K562 (cell line): ENCODE results near the gene NMNAT2. TPM values are rescaled to one million over a fixed set of nuclear protein-coding genes. Genes with fewer than 3 reads are reported as not detected.

Experiments used
- ATAC-seq: fragments of 200-7000 bp; cut with Tn5 transposase; 3 replicates; pipeline ENCODE4 v1.9.1; 2020; ENCODE audit warnings: moderate library complexity
- BruUV-seq: library from RNA; stranded (reverse); fragments of 400-500 nt; replicated peaks from 2 replicates; lab custom pipeline; 2021; lab: Mats Ljungman, UMichigan
- CTCF ChIA-PET: fragments of 300-600 bp; formaldehyde crosslinking; extraction: SDS; loops from one replicate; lab custom pipeline; 2021; ENCODE audit warnings: low intra/inter-chr PET ratio; lab: Yijun Ruan, JAX
- POLR2A ChIA-PET: fragments of 300-600, 350-650 bp; sonication (Branson Sonifier 250); formaldehyde crosslinking; extraction: SDS; loops from one replicate; lab custom pipeline; 2021; ENCODE audit warnings: antibody characterized with exemption, inconsistent platforms; lab: Yijun Ruan, JAX
- DNase-seq, 4 experiments: peaks; one replicate each; pipeline versions ENCODE4 v3.0.0 to v3.0.0-alpha.2; 2011 to 2018; ENCODE audit warnings: low spot score in 3 of 4, mixed read lengths in 3 of 4; ENCODE audit errors: extremely low read depth in 1 of 4
- FAIRE-seq: peaks from 2 replicates; lab custom pipeline; 2011; peaks lifted over from hg19 to GRCh38; lab: Jason Lieb, UNC
- H2AFZ ChIP-seq: 2 replicates; pipeline ENCODE4 v1.6.0; 2011; ENCODE audit warnings: low read depth, low read length, control low read depth, inconsistent platforms
- H3K27ac ChIP-seq: fragments of 200-600 bp; 3 replicates; pipeline ENCODE4 v1.8.0; 2011; ENCODE audit warnings: low read depth, mild to moderate bottlenecking, control low read depth, inconsistent platforms, low read length, moderate library complexity, mixed read lengths; ENCODE audit errors: extremely low read depth
- H3K27me3 ChIP-seq, 2 experiments: fragments of 300-600 bp in 1 of 2; 2 replicates in 1 of 2; 3 replicates in 1 of 2; pipeline versions ENCODE4 v1.6.0 to v1.8.0; 2011; ENCODE audit warnings: inconsistent platforms in 2 of 2, low read length in 2 of 2, mild to moderate bottlenecking in 1 of 2, mixed read lengths in 1 of 2, moderate library complexity in 1 of 2; ENCODE audit not compliant: control insufficient read depth in 2 of 2, insufficient read depth in 2 of 2
- H3K36me3 ChIP-seq: fragments of 300-600 bp; 3 replicates; pipeline ENCODE4 v1.8.0; 2011; ENCODE audit warnings: mild to moderate bottlenecking, low read length, inconsistent platforms; ENCODE audit not compliant: control insufficient read depth, insufficient read depth
- H3K4me1 ChIP-seq, 2 experiments: fragments of 200-600 bp in 1 of 2; replicated peaks in 1 of 2; 2 replicates in 1 of 2; 3 replicates in 1 of 2; pipeline versions ENCODE4 v1.5.1 to v1.8.0; 2011; ENCODE audit warnings: inconsistent platforms in 2 of 2, low read length in 2 of 2, mild to moderate bottlenecking in 1 of 2, mixed read lengths in 1 of 2, moderate library complexity in 1 of 2; ENCODE audit not compliant: control insufficient read depth in 2 of 2, insufficient read depth in 2 of 2
- H3K4me2 ChIP-seq: 2 replicates; pipeline ENCODE4 v1.6.1; 2011; ENCODE audit warnings: low read length, control low read depth, inconsistent platforms, mixed read lengths; ENCODE audit not compliant: insufficient read depth
- H3K4me3 ChIP-seq: fragments of 200-600 bp; sonication (generic), shearing (Covaris generic); 2 replicates; pipeline ENCODE4 v1.5.1; 2016; ENCODE audit warnings: control low read depth, inconsistent platforms
- H3K79me2 ChIP-seq: fragments of 200-600 bp; 3 replicates; pipeline ENCODE4 v1.8.0; 2011; ENCODE audit warnings: low read length, inconsistent platforms; ENCODE audit not compliant: control insufficient read depth, insufficient read depth
- H3K9ac ChIP-seq, 2 experiments: 2 replicates each; pipeline versions ENCODE4 v1.6.0 to v1.6.1; 2011; ENCODE audit warnings: low read depth in 2 of 2, low read length in 2 of 2, control low read depth in 1 of 2, inconsistent platforms in 1 of 2, mild to moderate bottlenecking in 1 of 2, mixed read lengths in 1 of 2; ENCODE audit not compliant: insufficient read depth in 1 of 2
- H3K9me1 ChIP-seq: one replicate; pipeline ENCODE4 v1.6.0; 2011; ENCODE audit warnings: inconsistent platforms, mild to moderate bottlenecking, low read length, moderate library complexity; ENCODE audit not compliant: control insufficient read depth, insufficient read depth
- H3K9me3 ChIP-seq: replicated peaks from 2 replicates; pipeline ENCODE4 v1.5.1; 2011; ENCODE audit warnings: low read depth, low read length, inconsistent platforms; ENCODE audit not compliant: control insufficient read depth, insufficient read depth
- H4K20me1 ChIP-seq: replicated peaks from 2 replicates; pipeline ENCODE4 v1.6.1; 2011; ENCODE audit warnings: low read length, inconsistent platforms, mixed read lengths; ENCODE audit not compliant: control insufficient read depth, insufficient read depth
- MEIS2 ChIP-seq: fragments of 450-650 bp; IDR thresholded peaks from 2 replicates; pipeline ENCODE4 v1.6.1; 2014; ENCODE audit warnings: mild to moderate bottlenecking; ENCODE audit not compliant: partially characterized antibody
- RFX5 ChIP-seq: IDR thresholded peaks from 2 replicates; pipeline ENCODE4 v1.6.1; 2011; ENCODE audit warnings: low read depth, mild to moderate bottlenecking, improper control_type of control experiment, low read length
- WGBS: fragments of 100-300 bp; shearing (Covaris generic); methylation state at CpG from one replicate; pipeline ENCODE4 v1.1.6; 2016; ENCODE audit warnings: low coverage, mixed read lengths; ENCODE audit not compliant: insufficient coverage; ENCODE audit errors: missing lambda C conversion rate; 5-methylcytosine and 5-hydroxymethylcytosine counted together
- in situ Hi-C: fragments of 300-500 bp; cut with MboI; formaldehyde crosslinking; loops from 4 replicates; pipeline ENCODE4 v1.15.0; 2018; ENCODE audit warnings: inconsistent platforms, mixed read lengths
- intact Hi-C: fragments of 100-400 bp; cut with micrococcal nuclease; formaldehyde crosslinking; loops from 2 replicates; pipeline ENCODE4 v1.14.2; 2022
- polyA plus RNA-seq, 8 experiments: library from polyadenylated mRNA; depleted of rRNA in 4 of 8; stranded (reverse) in 5 of 8; unstranded in 3 of 8; fragments of >200 nt; fragmentation: Nextera tagmentation in 2 of 8; fragmentation: Illumina TruSeq in 1 of 8; extraction: Ambion mirVana in 2 of 8; extraction: Trizol in 1 of 8; gene quantifications; 2 replicates each; pipeline versions ENCODE4 v1.2.1 to v1.2.3, GENCODE V29; 2011 to 2014; ENCODE audit warnings: inconsistent platforms in 1 of 8, missing spikeins in 1 of 8
- total RNA-seq, 7 experiments: library from RNA; depleted of rRNA in 6 of 7; stranded (reverse); fragments of >200 nt in 6 of 7; fragmentation: Illumina TruSeq in 2 of 7; extraction: Trizol in 2 of 7; gene quantifications; 2 replicates each; pipeline versions ENCODE4 v1.2.1 to v1.2.3, GENCODE V29; 2011 to 2021; ENCODE audit warnings: low replicate concordance in 1 of 7
- TF ChIP-seq, protein P1 (sequence below): fragments of 450-650 bp; IDR thresholded peaks from 2 replicates; pipeline ENCODE4 v1.6.1; 2016; ENCODE audit warnings: borderline replicate concordance
- TF ChIP-seq, protein P2 (sequence below), 2 experiments: fragments of 450-650 bp in 1 of 2; sonication (generic) in 1 of 2; formaldehyde crosslinking; conservative IDR thresholded peaks; 2 replicates each; pipeline versions ENCODE4 v1.4.0 to v1.8.1; 2020 to 2022; ENCODE audit warnings: mild to moderate bottlenecking in 1 of 2, missing genetic modification reagents in 1 of 2

The NMNAT2 gene
- total and polyA plus RNA-seq, 9 of the 15 experiments (the other 6 are each of a cell fraction or from before 2014, with no cell fraction given) = not detected

DNA sequence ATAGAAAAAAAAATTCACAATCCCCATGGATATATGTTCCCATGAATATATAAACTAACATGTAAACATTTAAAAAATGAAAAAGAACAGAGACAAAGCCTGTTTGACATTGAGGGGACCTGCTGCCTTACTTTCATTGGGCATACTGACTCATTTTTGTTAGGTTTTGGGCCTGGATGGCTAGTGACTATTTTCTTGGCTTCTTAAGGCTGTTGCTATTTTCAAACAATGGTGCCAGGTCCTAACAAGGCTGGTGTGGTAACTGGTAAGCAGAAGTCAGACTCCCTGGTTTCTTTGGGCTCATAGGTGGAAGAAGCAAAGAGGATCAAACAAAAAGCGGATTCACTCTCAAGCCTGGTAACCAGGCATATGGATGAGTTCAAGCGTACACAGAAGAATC lies 181.1 kb downstream of the NMNAT2 start:
- WGBS = 0% methylated on average over 2 of the region's 2 CpGs
- TF ChIP-seq, protein P1, sequence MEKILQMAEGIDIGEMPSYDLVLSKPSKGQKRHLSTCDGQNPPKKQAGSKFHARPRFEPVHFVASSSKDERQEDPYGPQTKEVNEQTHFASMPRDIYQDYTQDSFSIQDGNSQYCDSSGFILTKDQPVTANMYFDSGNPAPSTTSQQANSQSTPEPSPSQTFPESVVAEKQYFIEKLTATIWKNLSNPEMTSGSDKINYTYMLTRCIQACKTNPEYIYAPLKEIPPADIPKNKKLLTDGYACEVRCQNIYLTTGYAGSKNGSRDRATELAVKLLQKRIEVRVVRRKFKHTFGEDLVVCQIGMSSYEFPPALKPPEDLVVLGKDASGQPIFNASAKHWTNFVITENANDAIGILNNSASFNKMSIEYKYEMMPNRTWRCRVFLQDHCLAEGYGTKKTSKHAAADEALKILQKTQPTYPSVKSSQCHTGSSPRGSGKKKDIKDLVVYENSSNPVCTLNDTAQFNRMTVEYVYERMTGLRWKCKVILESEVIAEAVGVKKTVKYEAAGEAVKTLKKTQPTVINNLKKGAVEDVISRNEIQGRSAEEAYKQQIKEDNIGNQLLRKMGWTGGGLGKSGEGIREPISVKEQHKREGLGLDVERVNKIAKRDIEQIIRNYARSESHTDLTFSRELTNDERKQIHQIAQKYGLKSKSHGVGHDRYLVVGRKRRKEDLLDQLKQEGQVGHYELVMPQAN = no peak
- TF ChIP-seq, protein P2, sequence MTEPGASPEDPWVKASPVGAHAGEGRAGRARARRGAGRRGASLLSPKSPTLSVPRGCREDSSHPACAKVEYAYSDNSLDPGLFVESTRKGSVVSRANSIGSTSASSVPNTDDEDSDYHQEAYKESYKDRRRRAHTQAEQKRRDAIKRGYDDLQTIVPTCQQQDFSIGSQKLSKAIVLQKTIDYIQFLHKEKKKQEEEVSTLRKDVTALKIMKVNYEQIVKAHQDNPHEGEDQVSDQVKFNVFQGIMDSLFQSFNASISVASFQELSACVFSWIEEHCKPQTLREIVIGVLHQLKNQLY (CRISPR knock-in tag; conservative IDR thresholded peaks at IDR 0.05) = no peak
- no peak for TF ChIP-seq MEIS2
- TF ChIP-seq RFX5 = no peak
- Histone ChIP-seq H3K4me2 (no peak overlapping the region), H3K27me3 (peaks cover 6 to 28% of the 10 kb centered on the region in 2 experiments), H3K27ac (no peak overlapping the region), H3K9ac (no peak overlapping the region), H3K9me3 (no peaks in the 10 kb centered on the region), H4K20me1 (no peaks in the 10 kb centered on the region), H3K9me1 (no peaks in the 10 kb centered on the region), H3K4me3 (no peak overlapping the region), H2AFZ (no peak overlapping the region), H3K79me2 (no peaks in the 10 kb centered on the region), H3K4me1 (no peaks in the 10 kb centered on the region), H3K36me3 (no peaks in the 10 kb centered on the region)
- intact Hi-C loops (no loop called here), in situ Hi-C loops (loop anchor here (25.0 kb wide), 1 partner anchor 275 kb away; the partner anchor contains the start of gene SHCBP1L)
- no peak for ATAC-seq
- BruUV-seq = no TSS peak
- ChIA-PET POLR2A (no interaction called here), CTCF (no interaction called here)
- no peak for DNase-seq
- FAIRE-seq = no peak
